Inflammatory macrophage treated with lipopolysaccharide for 1 hour (primary cell): ENCODE results near the gene ATP6AP2.
"Not testable (repeated sequence)": the region's sequence is repeated elsewhere in the genome, so short reads cannot be mapped to it uniquely, and the experiment has no call there.

Source experiments
- DNase-seq, 2 donors: peaks; one replicate each; pipeline ENCODE4 v3.0.0-alpha.2; 2020 to 2022

ATP6AP2 gene

GRCh38 chrX:40580537-40581335 lies at the start of gene ATP6AP2:
Gene ATP6AP2 (plus strand): TSS chrX:40580970. CDS start chrX:40581066, 96 bp downstream.
- peak; percentile 91 to 92 for DNase-seq

- no peak for DNase-seq
Observed at GRCh38 chrX:40531056-40531826, 49.5 kb upstream of the ATP6AP2 start.

- DNase-seq, result no peak
Observed at GRCh38 chrX:40537310-40537709, 43.5 kb upstream of the ATP6AP2 start.

GRCh38 chrX:40538406-40538805 lies 42.4 kb upstream of the ATP6AP2 start:
- no peak for DNase-seq

- DNase-seq, result peak; percentile 80 to 90
Observed at GRCh38 chrX:40539214-40540142, 41.3 kb upstream of the ATP6AP2 start.

- DNase-seq, result no peak
Observed at GRCh38 chrX:40542208-40542607, 38.6 kb upstream of the ATP6AP2 start.

- no peak for DNase-seq
Observed at GRCh38 chrX:40542972-40543371, 37.8 kb upstream of the ATP6AP2 start.

GRCh38 chrX:40543661-40544328 lies 37.0 kb upstream of the ATP6AP2 start:
- peak in 1 of 2 donors; percentile 57 for DNase-seq

- peak in 1 of 2 donors; percentile 8 for DNase-seq
Observed at GRCh38 chrX:40544343-40545266, 36.2 kb upstream of the ATP6AP2 start.

GRCh38 chrX:40546870-40547269 lies 33.9 kb upstream of the ATP6AP2 start:
- no peak for DNase-seq

- no peak for DNase-seq
Observed at GRCh38 chrX:40550066-40550465, 30.7 kb upstream of the ATP6AP2 start.

- no peak for DNase-seq
Observed at GRCh38 chrX:40552768-40553167, 28.0 kb upstream of the ATP6AP2 start.

- no peak for DNase-seq
Observed at GRCh38 chrX:40558590-40558989, 22.2 kb upstream of the ATP6AP2 start.

- DNase-seq, result no peak
Observed at GRCh38 chrX:40563784-40564183, 17.0 kb upstream of the ATP6AP2 start.

- DNase-seq, result no peak
Observed at GRCh38 chrX:40564447-40564846, 16.3 kb upstream of the ATP6AP2 start.

- DNase-seq, result peak; percentile 62 to 84
Observed at GRCh38 chrX:40570346-40571093, 10.2 kb upstream of the ATP6AP2 start.

GRCh38 chrX:40571164-40571563 lies 9.6 kb upstream of the ATP6AP2 start:
- DNase-seq, result peak; percentile 16 to 44

GRCh38 chrX:40571600-40571999 lies 9.2 kb upstream of the ATP6AP2 start:
- no peak for DNase-seq

- DNase-seq, result peak in 1 of 2 donors; percentile 4
Observed at GRCh38 chrX:40573763-40574162, 7.0 kb upstream of the ATP6AP2 start.

- DNase-seq, result not testable (repeated sequence)
Observed at GRCh38 chrX:40575411-40575810, 5.4 kb upstream of the ATP6AP2 start.
